H9 (cell line): ENCODE measurements around the gene UBL5. TPM values are rescaled to one million over a fixed set of nuclear protein-coding genes. Genes with fewer than 3 reads are reported as not detected.

Source experiments
- DNase-seq: peaks from one replicate; pipeline ENCODE4 v3.0.0-alpha.2; 2017
- H2AFZ ChIP-seq: one replicate; pipeline ENCODE4 v1.6.1; 2013; ENCODE audit warnings: mild to moderate bottlenecking, low read length, control low read depth, moderate library complexity
- H2AK5ac ChIP-seq: 2 replicates; pipeline ENCODE4 v1.6.1; 2013; ENCODE audit warnings: low read length, control low read depth, mixed read lengths; ENCODE audit not compliant: insufficient read length
- H2BK120ac ChIP-seq: one replicate; pipeline ENCODE4 v1.6.1; 2013; ENCODE audit warnings: low read depth, mild to moderate bottlenecking, low read length, control low read depth, inconsistent platforms; ENCODE audit not compliant: poor library complexity, severe bottlenecking
- H2BK12ac ChIP-seq: 2 replicates; pipeline ENCODE4 v1.6.1; 2013; ENCODE audit warnings: low read length, control low read depth, mixed read lengths, low read depth; ENCODE audit not compliant: insufficient read length
- H2BK15ac ChIP-seq: 2 replicates; pipeline ENCODE4 v1.6.1; 2013; ENCODE audit warnings: low read depth, low read length, control low read depth
- H2BK20ac ChIP-seq: one replicate; pipeline ENCODE4 v1.6.1; 2013; ENCODE audit warnings: low read depth, mild to moderate bottlenecking, low read length, control low read depth, inconsistent platforms; ENCODE audit not compliant: poor library complexity, severe bottlenecking
- H2BK5ac ChIP-seq: 2 replicates; pipeline ENCODE4 v1.6.1; 2013; ENCODE audit warnings: low read length, control low read depth, mixed read lengths; ENCODE audit not compliant: insufficient read length
- H3K14ac ChIP-seq: 2 replicates; pipeline ENCODE4 v1.6.1; 2013; ENCODE audit warnings: low read length, control low read depth; ENCODE audit not compliant: insufficient read depth
- H3K18ac ChIP-seq: 2 replicates; pipeline ENCODE4 v1.6.1; 2013; ENCODE audit warnings: low read depth, mild to moderate bottlenecking, mixed read lengths, low read length, control low read depth; ENCODE audit not compliant: insufficient read length
- H3K23ac ChIP-seq: 2 replicates; pipeline ENCODE4 v1.6.1; 2013; ENCODE audit warnings: low read length, control low read depth, mixed read lengths, low read depth; ENCODE audit not compliant: insufficient read length
- H3K23me2 ChIP-seq: 2 replicates; pipeline ENCODE4 v1.6.1; 2013; ENCODE audit warnings: low read depth, mild to moderate bottlenecking, mixed read lengths, low read length, control low read depth; ENCODE audit not compliant: insufficient read length, poor library complexity, severe bottlenecking
- H3K27ac ChIP-seq: 2 replicates; pipeline ENCODE4 v1.5.1; 2013; ENCODE audit warnings: low read length, control low read depth, mixed read lengths, low read depth; ENCODE audit not compliant: insufficient read length
- H3K27me3 ChIP-seq: 2 replicates; pipeline ENCODE4 v1.6.1; 2013; ENCODE audit warnings: low read length, control low read depth, inconsistent platforms; ENCODE audit not compliant: insufficient read depth
- H3K4ac ChIP-seq: 2 replicates; pipeline ENCODE4 v1.6.1; 2013; ENCODE audit warnings: low read depth, mild to moderate bottlenecking, control low read depth, inconsistent platforms, low read length, moderate library complexity
- H3K4me1 ChIP-seq: 2 replicates; pipeline ENCODE4 v1.6.1; 2013; ENCODE audit warnings: low read length, control low read depth, inconsistent platforms; ENCODE audit not compliant: insufficient read depth
- H3K4me2 ChIP-seq: 2 replicates; pipeline ENCODE4 v1.6.1; 2013; ENCODE audit warnings: low read length, control low read depth, mixed read lengths; ENCODE audit not compliant: insufficient read length, insufficient read depth
- H3K56ac ChIP-seq: 2 replicates; pipeline ENCODE4 v1.6.1; 2013; ENCODE audit warnings: low read depth, mild to moderate bottlenecking, mixed read lengths, low read length, control low read depth; ENCODE audit not compliant: insufficient read length
- H3K79me1 ChIP-seq: 2 replicates; pipeline ENCODE4 v1.6.1; 2013; ENCODE audit warnings: low read depth, mild to moderate bottlenecking, moderate library complexity, low read length, control low read depth, inconsistent platforms; ENCODE audit not compliant: insufficient read depth, poor library complexity, severe bottlenecking
- H3K79me2 ChIP-seq: 2 replicates; pipeline ENCODE4 v1.6.1; 2013; ENCODE audit warnings: low read length, control low read depth, inconsistent platforms; ENCODE audit not compliant: insufficient read depth
- H3K9ac ChIP-seq: 2 replicates; pipeline ENCODE4 v1.6.1; 2013; ENCODE audit warnings: low read length, control low read depth, mixed read lengths; ENCODE audit not compliant: insufficient read length; ENCODE audit errors: extremely low read depth
- H3K9me3 ChIP-seq: one replicate; pipeline ENCODE4 v1.6.1; 2013; ENCODE audit warnings: low read depth, low read length, inconsistent platforms; ENCODE audit not compliant: control insufficient read depth
- H3T11ph ChIP-seq: one replicate; pipeline ENCODE4 v1.6.1; 2013; ENCODE audit warnings: mild to moderate bottlenecking, low read length, control low read depth, inconsistent platforms
- H4K20me1 ChIP-seq: one replicate; pipeline ENCODE4 v1.6.1; 2013; ENCODE audit not compliant: control insufficient read depth, insufficient read length, insufficient read depth
- H4K5ac ChIP-seq: 2 replicates; pipeline ENCODE4 v1.6.1; 2013; ENCODE audit warnings: low read depth, mild to moderate bottlenecking, mixed read lengths, low read length, control low read depth; ENCODE audit not compliant: insufficient read length
- H4K8ac ChIP-seq: replicated peaks from 2 replicates; pipeline ENCODE4 v1.6.1; 2013; ENCODE audit warnings: low read length, control low read depth, mixed read lengths, low read depth; ENCODE audit not compliant: insufficient read length
- H4K91ac ChIP-seq: 2 replicates; pipeline ENCODE4 v1.6.1; 2013; ENCODE audit warnings: low read depth, mild to moderate bottlenecking, moderate library complexity, mixed read lengths, low read length, control low read depth; ENCODE audit not compliant: insufficient read length
- H3K27ac Mint-ChIP-seq, 3 experiments: 2 replicates in 2 of 3; 3 replicates in 1 of 3; pipeline ENCODE4 v1.8.0; 2020 to 2021; ENCODE audit warnings: mixed read lengths in 3 of 3, mild to moderate bottlenecking in 1 of 3, moderate library complexity in 1 of 3
- H3K27me3 Mint-ChIP-seq: 2 replicates; pipeline ENCODE4 v1.8.0; 2021; ENCODE audit warnings: low read depth, mild to moderate bottlenecking, moderate library complexity, mixed read lengths
- H3K36me3 Mint-ChIP-seq, 3 experiments: 2 replicates in 2 of 3; 3 replicates in 1 of 3; pipeline ENCODE4 v1.8.0; 2020 to 2021; ENCODE audit warnings: low read depth in 3 of 3, mixed read lengths in 3 of 3; ENCODE audit not compliant: insufficient read depth in 1 of 3
- H3K4me1 Mint-ChIP-seq, 2 experiments: 2 replicates each; pipeline ENCODE4 v1.8.0; 2020; ENCODE audit warnings: mixed read lengths in 2 of 2
- H3K4me3 Mint-ChIP-seq, 2 experiments: 2 replicates in 1 of 2; 3 replicates in 1 of 2; pipeline ENCODE4 v1.8.0; 2020 to 2021; ENCODE audit warnings: mild to moderate bottlenecking in 2 of 2, mixed read lengths in 2 of 2, moderate library complexity in 1 of 2
- H3K9me3 Mint-ChIP-seq, 2 experiments: 2 replicates in 1 of 2; 3 replicates in 1 of 2; pipeline ENCODE4 v1.8.0; 2020; ENCODE audit warnings: mild to moderate bottlenecking in 2 of 2, mixed read lengths in 2 of 2, moderate library complexity in 1 of 2
- CTCF ChIP-seq: fragments of 200-600 bp; sonication (generic); conservative IDR thresholded peaks from 3 replicates; pipeline ENCODE4 v1.8.0; 2021; ENCODE audit warnings: antibody characterized with exemption, mild to moderate bottlenecking
- WGBS: extraction: QIAGEN DNeasy Blood & Tissue Kit; methylation state at CpG from one replicate; pipeline ENCODE4 v1.1.7; 2013; ENCODE audit warnings: missing lambda C conversion rate, low lambda C conversion rate, mixed read lengths; ENCODE audit not compliant: insufficient read length; ENCODE audit errors: extremely low coverage; 5-methylcytosine and 5-hydroxymethylcytosine counted together
- total RNA-seq: library from RNA; stranded (reverse); gene quantifications from 2 replicates; pipeline ENCODE4 v1.2.1, GENCODE V29; 2021

Gene UBL5
- total RNA-seq, 1 experiment from 2014 or later, result 393 TPM

- DNase-seq, result no peak
- Histone ChIP-seq H2AFZ (no peak overlapping the region), H2BK5ac (no peak overlapping the region), H3K23me2 (no peaks in the 10 kb centered on the region), H4K20me1 (no peaks in the 10 kb centered on the region), H2BK12ac (no peak overlapping the region), H3K23ac (no peak overlapping the region), H3K79me2 (no peaks in the 10 kb centered on the region), H3K9ac (peak overlapping the region; percentile 20), H3T11ph (no peak overlapping the region), H4K91ac (no peak overlapping the region), H3K4me2 (peak overlapping the region; percentile 39), H3K56ac (no peak overlapping the region), H2BK120ac (no peak overlapping the region), H3K4me1 (no peaks in the 10 kb centered on the region; the same call in 1 of the 2 replicates), H4K8ac (no peak overlapping the region), H3K27ac (no peak overlapping the region), H3K79me1 (no peaks in the 10 kb centered on the region), H3K4ac (no peak overlapping the region; the same call in 1 of the 2 replicates), H3K18ac (peak overlapping the region; percentile 16), H3K14ac (peak overlapping the region; percentile 48; the same call in 1 of the 2 replicates), H3K27me3 (no peaks in the 10 kb centered on the region), H2AK5ac (no peak overlapping the region), H2BK20ac (no peak overlapping the region), H2BK15ac (no peak overlapping the region), H3K9me3 (no peaks in the 10 kb centered on the region), H4K5ac (no peak overlapping the region)
- TF ChIP-seq CTCF, result no peak
- H3K27me3 Mint-ChIP-seq, result no peaks in the 10 kb centered on the region; the same call in 1 of the 2 replicates
- no CpG with 5 or more reads among the region's 36 CpGs for WGBS
- H3K9me3 Mint-ChIP-seq, result no peaks in the 10 kb centered on the region
- peak overlapping the region; percentile 31 to 94 (median 92); a peak in 6 of 7 replicates for H3K27ac Mint-ChIP-seq
- H3K4me3 Mint-ChIP-seq, result peak overlapping the region; percentile 78 to 89
- H3K4me1 Mint-ChIP-seq, result peaks cover 29 to 37% of the 10 kb centered on the region in 2 experiments
- peaks cover 4 to 8% (median 7%) of the 10 kb centered on the region in 3 experiments; a peak in 6 of 7 replicates for H3K36me3 Mint-ChIP-seq
These were observed 34.6 kb upstream of the UBL5 start for GRCh38 chr19:9793071-9793591.
